ENCODE data around the gene ATXN10. TPM values are rescaled to one million over a fixed set of nuclear protein-coding genes. Genes with fewer than 3 reads are reported as not detected.

Gene ATXN10
- total and polyA plus RNA-seq, 10 of the 15 experiments (the other 5 are each of a cell fraction or from before 2014, with no cell fraction given) = 29.2 to 249 (median 146) TPM

GRCh38 chr22:45772743-45773142, 101.1 kb downstream of the ATXN10 start (continued):
- TF ChIP-seq ZNF592 (IDR thresholded peaks at IDR 0.05) = 0 out of 2 replicates have a peak, but pooled peaks have one; percentile 24
- no peak for TF ChIP-seq ZNF274 (IDR thresholded peaks at IDR 0.05; ENCODE audit: insufficient read depth, insufficient read length)
- TF ChIP-seq MEF2A (IDR thresholded peaks at IDR 0.05; ENCODE audit: insufficient read depth, low read depth, low read length) = peak; percentile 99
- TF ChIP-seq ZNF217 (IDR thresholded peaks at IDR 0.05) = no peak
- 0 out of 2 replicates have a peak, but pooled peaks have one; percentile 0 for TF ChIP-seq ATF7 (IDR thresholded peaks at IDR 0.05; ENCODE audit: low read depth)
- TF ChIP-seq CEBPZ (IDR thresholded peaks at IDR 0.05; ENCODE audit: low read depth, low read length) = no peak
- TF ChIP-seq ELK1 (IDR thresholded peaks at IDR 0.05; ENCODE audit: low read depth, low read length) = no peak
- TF ChIP-seq ATF2 (IDR thresholded peaks at IDR 0.05; ENCODE audit: low read length) = peak; percentile 74
- no peak for TF ChIP-seq IRF5 (IDR thresholded peaks at IDR 0.05; ENCODE audit: borderline replicate concordance)
- 0 out of 2 replicates have a peak, but pooled peaks have one; percentile 53 for TF ChIP-seq EED (IDR thresholded peaks at IDR 0.05; ENCODE audit: low read depth)
- TF ChIP-seq STAT1 (conservative IDR thresholded peaks at IDR 0.05) = no peak
- TF ChIP-seq FOS (IDR thresholded peaks at IDR 0.05; ENCODE audit: borderline replicate concordance, extremely low read depth, insufficient read length) = no peak
- TF ChIP-seq EP300 (IDR thresholded peaks at IDR 0.05; ENCODE audit: borderline replicate concordance in 1 of 2, control insufficient read depth in 1 of 2, low read depth in 2 of 2, low read length in 2 of 2) = peak; percentile 25 to 87; a peak in 3 of 4 replicates
- TF ChIP-seq IKZF2 (IDR thresholded peaks at IDR 0.05) = peak in 1 of 2 experiments; percentile 38; a peak in 1 of 4 replicates
- peak; percentile 52; the same call in 1 of the 2 replicates for TF ChIP-seq JUND (IDR thresholded peaks at IDR 0.05; ENCODE audit: low read depth, low read length)
- no peak for TF ChIP-seq HDAC2 (IDR thresholded peaks at IDR 0.05)
- TF ChIP-seq CREM (IDR thresholded peaks at IDR 0.05; ENCODE audit: low read depth) = peak; percentile 77
- TF ChIP-seq POLR2AphosphoS2 (IDR thresholded peaks at IDR 0.05; ENCODE audit: low read depth, low read length) = no peak
- no peak for TF ChIP-seq RAD51 (IDR thresholded peaks at IDR 0.05)
- peak; percentile 57; the same call in 1 of the 2 replicates for TF ChIP-seq BCL11A (IDR thresholded peaks at IDR 0.05; ENCODE audit: low read depth, low read length)

Data from GM12878 (cell line).